HG03280 (cell line): ENCODE measurements around the gene KIT.

ENCODE experiments used
- ATAC-seq: cut with Tn5 transposase; IDR thresholded peaks from one replicate; pipeline ENCODE4 v1.9.1; 2021; ENCODE audit warnings: mild to moderate bottlenecking, moderate library complexity; ENCODE audit not compliant: unreplicated experiment

Gene KIT

DNA sequence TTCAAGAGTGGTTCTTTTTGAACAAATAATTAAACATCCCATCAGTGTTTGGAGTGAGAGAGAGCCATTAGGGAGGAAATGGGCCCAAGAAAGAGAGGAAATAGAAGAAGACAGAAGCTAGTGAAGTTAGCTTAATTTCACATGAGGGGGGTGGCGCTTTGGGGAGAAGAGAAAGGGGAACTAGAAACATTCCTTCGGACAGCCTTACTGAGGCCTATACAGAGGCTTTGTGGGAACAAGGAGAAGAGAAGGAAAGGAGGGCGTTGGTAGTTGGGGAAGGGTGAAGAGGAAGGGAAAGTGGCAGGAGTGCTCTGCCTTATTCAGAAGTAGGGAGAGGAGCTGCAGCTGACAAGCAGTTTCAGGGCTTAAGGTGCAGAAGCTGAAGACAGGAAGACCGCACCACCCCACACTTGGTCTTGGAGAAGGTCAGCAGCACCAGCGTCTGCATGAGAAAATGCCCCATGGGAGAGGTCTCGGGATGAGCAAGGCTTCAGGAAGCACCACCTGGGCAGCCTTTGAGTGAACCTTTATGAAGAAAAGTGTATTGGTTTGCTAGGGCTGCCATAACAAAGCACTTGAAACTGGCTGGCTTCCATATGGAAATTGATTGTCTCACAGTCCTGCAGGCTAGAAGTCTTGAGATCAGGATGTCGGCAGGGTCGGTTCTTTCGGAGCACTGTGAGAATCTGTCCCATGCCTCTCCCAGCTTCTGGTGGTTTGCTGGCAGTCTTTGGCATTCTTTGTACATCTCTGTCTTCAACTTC lies 85.1 kb downstream of the KIT start:
- no peak for ATAC-seq

- no peak for ATAC-seq
Observed at GRCh38 chr4:54743562-54743961, 85.8 kb downstream of the KIT start.

DNA sequence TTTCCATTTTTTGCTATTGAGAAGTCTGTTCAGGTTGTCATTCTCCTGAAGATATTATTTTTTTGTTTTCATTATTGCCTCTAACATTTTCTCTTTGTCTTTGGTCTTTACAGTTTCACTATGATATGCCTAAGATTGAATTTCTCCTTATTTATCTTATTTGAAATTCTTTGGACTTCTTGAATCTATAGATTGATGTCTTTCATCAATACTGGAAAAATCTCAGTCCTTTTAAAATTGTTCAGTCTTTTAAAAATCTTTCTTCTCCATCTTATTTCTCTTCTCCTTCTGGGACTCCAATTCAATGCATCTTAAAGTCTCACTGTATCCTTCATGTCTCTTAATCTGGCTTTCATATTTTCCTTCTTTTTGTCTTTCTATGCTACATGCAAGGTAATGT lies 86.7 kb downstream of the KIT start:
- no peak for ATAC-seq

DNA sequence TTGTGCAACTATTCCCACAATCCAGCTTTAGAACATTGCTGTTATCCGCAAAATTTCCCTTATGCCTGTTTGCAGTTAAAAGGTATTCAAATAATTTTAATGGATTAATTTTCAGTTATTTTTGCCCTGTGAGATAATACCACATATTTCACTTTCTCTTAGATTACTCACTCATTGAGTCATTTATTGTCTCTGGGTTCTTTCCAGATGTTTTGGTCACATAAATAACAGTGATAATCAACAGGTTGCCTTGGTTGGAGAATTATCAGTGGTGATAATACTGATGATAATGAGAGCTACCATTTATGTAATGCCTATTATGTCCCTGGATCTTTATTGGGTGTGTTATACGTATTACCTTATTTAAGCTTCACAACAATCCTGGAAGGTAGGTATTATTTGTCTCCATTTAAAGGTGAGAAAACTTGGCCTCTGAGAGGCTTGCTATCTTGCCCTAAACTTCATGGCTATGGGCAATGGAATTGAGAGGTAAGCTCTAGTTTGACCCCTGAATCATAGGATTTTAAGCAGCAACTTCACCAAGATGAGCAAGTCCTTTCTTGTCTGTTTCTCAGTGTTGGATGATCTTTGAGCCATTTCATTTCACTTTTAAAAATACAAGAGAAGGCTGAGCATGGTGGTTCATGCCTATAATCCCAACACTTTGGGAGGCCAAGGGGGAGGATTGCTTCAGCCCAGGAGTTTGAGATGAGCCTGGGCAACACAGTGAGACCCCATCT lies 87.4 kb downstream of the KIT start:
- ATAC-seq = no peak

DNA sequence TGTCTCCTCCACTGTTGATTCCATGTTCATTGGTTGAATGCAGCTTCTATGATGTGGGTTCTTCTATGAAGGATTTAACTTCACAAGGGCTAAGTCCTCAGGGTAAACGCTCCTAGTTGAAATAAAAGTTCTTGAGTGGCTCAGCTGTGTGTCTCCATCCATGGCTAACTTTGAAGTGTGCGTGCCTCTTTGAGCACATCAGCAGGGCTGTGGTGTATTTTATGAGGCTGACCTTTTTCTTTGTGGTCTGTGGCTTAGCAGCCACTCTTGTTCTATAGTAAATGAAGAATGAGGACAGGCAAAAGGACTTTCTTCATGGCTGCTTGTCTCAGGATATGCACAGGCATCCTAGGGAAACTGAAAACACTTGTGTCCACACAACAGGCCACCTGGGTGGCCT lies 88.5 kb downstream of the KIT start:
- ATAC-seq = no peak

DNA sequence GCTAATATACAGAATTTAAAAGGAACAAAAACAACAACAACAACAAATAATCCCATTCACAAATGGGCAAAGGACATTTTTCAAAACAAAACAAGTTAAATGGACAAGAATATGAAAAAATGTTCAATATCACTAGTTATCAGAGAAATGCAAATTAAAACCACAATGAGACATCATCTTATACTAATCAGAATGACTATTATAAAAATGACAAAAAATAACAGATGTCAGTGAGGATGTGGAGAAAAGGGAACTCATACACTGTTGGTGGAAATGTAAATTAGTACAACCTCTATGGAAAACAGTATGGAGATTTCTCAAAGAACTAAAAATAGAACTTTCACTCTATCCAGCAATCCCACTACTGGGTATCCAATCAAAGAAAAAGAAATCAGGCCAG lies 92.6 kb downstream of the KIT start:
- no peak for ATAC-seq

DNA sequence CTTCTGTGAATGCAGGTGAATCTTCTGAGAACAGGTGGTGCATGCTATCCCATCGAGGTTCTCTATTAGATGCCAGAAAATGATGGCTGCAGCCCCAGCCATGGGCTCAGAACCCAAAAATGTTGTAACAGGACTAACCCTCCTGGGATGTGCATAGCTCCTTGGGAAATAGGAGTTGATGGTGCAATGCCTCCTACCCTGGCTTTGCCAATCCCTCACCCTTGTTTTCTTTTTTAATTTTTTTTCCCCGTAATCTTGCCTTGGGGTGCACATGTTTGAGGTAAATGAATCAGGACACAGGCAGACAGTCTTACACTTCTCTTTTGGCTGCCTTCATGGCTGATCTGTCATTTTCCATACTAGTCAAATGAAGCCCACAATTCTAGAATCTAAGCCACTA lies 96.6 kb downstream of the KIT start:
- ATAC-seq = no peak

- ATAC-seq = no peak
Observed at GRCh38 chr4:54764476-54764875, 106.7 kb downstream of the KIT start.

- no peak for ATAC-seq
Observed at GRCh38 chr4:54767376-54767775, 109.6 kb downstream of the KIT start.

- ATAC-seq = no peak
Observed at GRCh38 chr4:54773022-54773421, 115.3 kb downstream of the KIT start.

GRCh38 chr4:54779036-54779435 lies 121.3 kb downstream of the KIT start:
- no peak for ATAC-seq

DNA sequence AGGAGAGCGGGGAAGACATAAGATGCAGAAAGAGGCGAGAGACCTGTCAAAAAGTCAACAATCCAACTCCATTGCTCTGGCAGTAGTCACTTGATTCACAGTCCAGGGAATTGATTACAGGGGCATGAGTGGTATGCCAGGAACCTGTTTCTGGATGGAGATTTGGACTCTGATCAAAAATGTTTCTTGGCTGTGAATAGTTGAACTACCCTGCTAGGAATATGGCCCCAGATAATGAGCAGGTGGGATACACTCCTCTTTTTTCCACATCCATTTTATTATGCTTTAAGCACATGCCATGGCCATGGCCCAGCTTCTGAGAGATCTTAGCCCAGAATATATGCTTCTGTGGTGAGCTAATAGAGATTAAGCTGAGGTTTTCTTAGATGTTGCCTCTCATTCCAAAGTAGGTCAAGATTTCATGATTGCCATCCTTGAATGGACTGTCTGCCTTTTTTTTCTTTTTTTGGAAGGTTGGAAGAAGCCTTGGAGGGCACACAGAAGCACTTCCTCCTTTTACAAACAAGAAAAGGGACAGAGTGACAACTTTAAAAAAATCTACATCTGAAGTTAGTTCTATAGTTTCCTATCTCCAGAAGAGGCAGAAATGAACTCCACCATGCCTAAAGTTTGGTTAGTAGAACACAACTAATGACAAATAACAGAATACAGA lies 121.9 kb downstream of the KIT start:
- no peak for ATAC-seq

- no peak for ATAC-seq
Observed at GRCh38 chr4:54780149-54780495, 122.4 kb downstream of the KIT start.

DNA sequence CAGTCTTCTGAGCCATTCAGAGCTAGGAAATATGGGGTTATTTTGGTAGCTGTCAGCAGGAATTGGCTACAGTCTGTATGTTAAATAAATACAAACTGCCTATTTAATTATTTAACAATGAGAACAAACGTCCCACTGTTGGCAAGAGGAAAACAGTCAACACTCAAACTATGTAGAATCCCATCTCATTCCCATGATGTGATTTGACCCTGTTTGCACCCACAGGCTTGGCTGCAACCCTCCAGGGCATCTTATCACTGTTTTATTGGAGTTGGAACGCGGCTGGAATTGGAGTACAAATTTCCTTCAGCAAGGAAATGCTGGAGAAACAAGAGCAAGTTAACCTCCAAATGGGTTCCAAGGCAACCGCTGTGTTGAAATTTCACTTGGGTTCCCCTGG lies 124.0 kb downstream of the KIT start:
- ATAC-seq = no peak

- no peak for ATAC-seq
Observed at GRCh38 chr4:54783402-54784110, 125.8 kb downstream of the KIT start.

DNA sequence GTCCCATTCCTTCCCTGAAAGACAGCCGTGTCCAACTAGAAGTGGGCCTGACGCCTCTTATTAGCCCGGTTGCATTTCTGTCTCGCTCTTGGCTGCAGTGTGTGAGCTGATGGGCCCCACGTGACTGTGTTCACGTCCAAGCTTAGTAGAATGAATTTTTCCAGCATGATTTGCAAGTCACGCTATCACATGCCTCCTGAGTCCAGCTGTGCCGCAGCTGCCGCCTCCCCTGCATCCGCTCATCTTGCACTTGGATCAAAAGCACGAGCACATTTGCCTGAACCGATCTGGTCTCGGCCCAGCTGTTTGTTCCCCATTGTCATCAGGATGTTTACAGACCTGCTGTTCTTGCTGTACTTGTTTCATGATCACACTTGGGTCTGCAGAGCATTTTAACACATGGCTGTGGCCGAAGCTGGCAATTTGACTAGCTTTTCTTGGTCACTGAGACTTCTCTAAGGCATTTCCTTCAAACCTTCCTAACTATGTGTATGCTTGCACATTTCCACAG lies 126.5 kb downstream of the KIT start:
- no peak for ATAC-seq
